Gastrocnemius medialis (tissue), 4 donors: ENCODE results near the gene TCHP. TPM values are rescaled to one million over a fixed set of nuclear protein-coding genes. Genes with fewer than 3 reads are reported as not detected.

ENCODE experiments used
- ATAC-seq, 2 donors: fragments of 150-250 bp; one replicate each; pipeline ENCODE4 v1.9.1; 2016
- DNase-seq, 2 donors: peaks; one replicate each; pipeline ENCODE4 v3.0.0-alpha.2; 2019
- H3K27ac ChIP-seq, 4 donors: fragments of 200-600 bp; sonication (generic); 1 replicate in 1 of 4; 2 replicates in 3 of 4; pipeline ENCODE4 v1.5.1; 2016 to 2018; ENCODE audit warnings: mild to moderate bottlenecking in 2 of 4, moderate library complexity in 1 of 4
- H3K27me3 ChIP-seq, 3 donors: fragments of 200-600 bp; sonication (generic) in 2 of 3; 1 replicate in 1 of 3; 2 replicates in 2 of 3; pipeline versions ENCODE4 v1.5.1 to v1.6.0; 2016 to 2019; ENCODE audit warnings: mild to moderate bottlenecking in 1 of 3, moderate library complexity in 1 of 3
- H3K36me3 ChIP-seq, 2 donors: fragments of 200-600 bp; sonication (generic) in 1 of 2; one replicate each; pipeline ENCODE4 v1.5.1; 2017 to 2018
- H3K4me1 ChIP-seq, 2 donors: fragments of 200-600 bp; sonication (generic) in 1 of 2; one replicate each; pipeline ENCODE4 v1.5.1; 2016 to 2017; ENCODE audit warnings: mild to moderate bottlenecking in 2 of 2
- H3K4me3 ChIP-seq, 4 donors: fragments of 200-600 bp; sonication (generic) in 3 of 4; 1 replicate in 1 of 4; 2 replicates in 3 of 4; pipeline ENCODE4 v1.5.1; 2016 to 2019; ENCODE audit warnings: mild to moderate bottlenecking in 2 of 4
- H3K9me3 ChIP-seq, 3 donors: fragments of 200-600 bp; sonication (generic) in 2 of 3; 1 replicate in 1 of 3; 2 replicates in 2 of 3; pipeline ENCODE4 v1.5.1; 2016 to 2019
- POLR2A ChIP-seq, 2 donors: fragments of 450-650 bp; IDR thresholded peaks; one replicate each; pipeline ENCODE4 v1.6.1; 2017; ENCODE audit warnings: antibody characterized with exemption in 2 of 2, mild to moderate bottlenecking in 2 of 2, moderate library complexity in 2 of 2
- in situ Hi-C, 4 donors: fragments of 200-750 bp; cut with MboI; loops; one replicate each; pipeline versions ENCODE4 v1.15.0 to v1.8.0; 2017; ENCODE audit warnings: low sequenced_read_pairs in 4 of 4
- intact Hi-C: fragments of 100-400 bp; cut with DNase I; formaldehyde crosslinking; loops from one replicate; pipeline ENCODE4 v1.15.1; 2023; ENCODE audit warnings: low total_unique reads
- total RNA-seq, 4 donors: library from RNA; depleted of rRNA; stranded (reverse); fragments of >200 nt; gene quantifications; one replicate each; pipeline versions ENCODE4 v1.1.0 to v1.2.3, GENCODE V29; 2016
- TF ChIP-seq, protein P1 (sequence below), 5 experiments: fragments of 450-650 bp in 3 of 5; fragments of 200-600 bp in 2 of 5; sonication (generic) in 2 of 5; IDR thresholded peaks in 4 of 5; conservative IDR thresholded peaks in 1 of 5; 1 replicate in 4 of 5; 2 replicates in 1 of 5; pipeline ENCODE4 v1.5.1; 2016 to 2019; ENCODE audit warnings: antibody characterized with exemption in 5 of 5, mild to moderate bottlenecking in 3 of 5, moderate library complexity in 3 of 5

The TCHP gene
- total RNA-seq, 4 donors from 2014 or later = 7.3 to 9.4 (median 8.0) TPM

DNA sequence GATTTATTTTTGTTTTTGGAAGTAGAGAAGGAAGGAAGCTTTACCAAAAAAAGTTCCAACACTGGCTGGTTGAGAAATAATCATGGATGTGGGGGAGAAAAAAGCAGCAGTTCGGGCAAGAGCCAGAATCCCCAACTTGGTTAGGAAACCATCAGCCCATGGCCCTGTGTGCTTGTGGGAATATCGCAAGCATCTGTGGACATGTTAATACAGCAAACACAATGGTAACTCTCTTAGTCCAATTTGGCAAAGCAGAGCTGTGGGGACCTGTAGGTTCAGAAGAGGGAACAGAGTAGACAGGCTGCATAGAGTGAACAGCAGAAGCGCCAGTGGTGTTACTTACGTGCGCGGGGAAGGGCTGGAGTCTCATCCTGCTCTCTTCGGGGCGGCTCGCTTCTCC is 46.8 kb downstream of the TCHP start:
- in situ Hi-C loops = no loop called here
- Histone ChIP-seq H3K36me3 (peaks cover 0 to 19% of the 10 kb centered on the region in 2 donors), H3K4me1 (peaks cover 38 to 52% of the 10 kb centered on the region in 2 donors), H3K9me3 (no peaks in the 10 kb centered on the region), H3K4me3 (no peak overlapping the region), H3K27me3 (no peaks in the 10 kb centered on the region), H3K27ac (peak overlapping the region in 2 of 4 donors; percentile 22 to 26)
- intact Hi-C loops = no loop called here
- no peak for ATAC-seq
- no peak for DNase-seq
- no peak for TF ChIP-seq POLR2A (IDR thresholded peaks at IDR 0.05)
- TF ChIP-seq, protein P1, sequence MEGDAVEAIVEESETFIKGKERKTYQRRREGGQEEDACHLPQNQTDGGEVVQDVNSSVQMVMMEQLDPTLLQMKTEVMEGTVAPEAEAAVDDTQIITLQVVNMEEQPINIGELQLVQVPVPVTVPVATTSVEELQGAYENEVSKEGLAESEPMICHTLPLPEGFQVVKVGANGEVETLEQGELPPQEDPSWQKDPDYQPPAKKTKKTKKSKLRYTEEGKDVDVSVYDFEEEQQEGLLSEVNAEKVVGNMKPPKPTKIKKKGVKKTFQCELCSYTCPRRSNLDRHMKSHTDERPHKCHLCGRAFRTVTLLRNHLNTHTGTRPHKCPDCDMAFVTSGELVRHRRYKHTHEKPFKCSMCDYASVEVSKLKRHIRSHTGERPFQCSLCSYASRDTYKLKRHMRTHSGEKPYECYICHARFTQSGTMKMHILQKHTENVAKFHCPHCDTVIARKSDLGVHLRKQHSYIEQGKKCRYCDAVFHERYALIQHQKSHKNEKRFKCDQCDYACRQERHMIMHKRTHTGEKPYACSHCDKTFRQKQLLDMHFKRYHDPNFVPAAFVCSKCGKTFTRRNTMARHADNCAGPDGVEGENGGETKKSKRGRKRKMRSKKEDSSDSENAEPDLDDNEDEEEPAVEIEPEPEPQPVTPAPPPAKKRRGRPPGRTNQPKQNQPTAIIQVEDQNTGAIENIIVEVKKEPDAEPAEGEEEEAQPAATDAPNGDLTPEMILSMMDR (IDR thresholded peaks at IDR 0.05 in 4 of 5, conservative IDR thresholded peaks at IDR 0.05 in 1 of 5) = no peak

- H3K27me3 ChIP-seq = no peaks in the 10 kb centered on the region
- peak overlapping the region in 1 of 4 donors; percentile 22 for H3K27ac ChIP-seq
- no peak for DNase-seq
- ATAC-seq = no peak
- H3K4me1 ChIP-seq = peaks cover 44 to 58% of the 10 kb centered on the region in 2 donors
- H3K36me3 ChIP-seq = peaks cover 0 to 25% of the 10 kb centered on the region in 2 donors
- no peak for TF ChIP-seq POLR2A (IDR thresholded peaks at IDR 0.05)
- TF ChIP-seq, protein P1 (IDR thresholded peaks at IDR 0.05 in 4 of 5, conservative IDR thresholded peaks at IDR 0.05 in 1 of 5) = no peak
- intact Hi-C loops = no loop called here
- H3K9me3 ChIP-seq = no peaks in the 10 kb centered on the region
- in situ Hi-C loops = no loop called here
- H3K4me3 ChIP-seq = no peak overlapping the region
These were observed 47.4 kb downstream of the TCHP start for GRCh38 chr12:109947521-109947920.

DNA sequence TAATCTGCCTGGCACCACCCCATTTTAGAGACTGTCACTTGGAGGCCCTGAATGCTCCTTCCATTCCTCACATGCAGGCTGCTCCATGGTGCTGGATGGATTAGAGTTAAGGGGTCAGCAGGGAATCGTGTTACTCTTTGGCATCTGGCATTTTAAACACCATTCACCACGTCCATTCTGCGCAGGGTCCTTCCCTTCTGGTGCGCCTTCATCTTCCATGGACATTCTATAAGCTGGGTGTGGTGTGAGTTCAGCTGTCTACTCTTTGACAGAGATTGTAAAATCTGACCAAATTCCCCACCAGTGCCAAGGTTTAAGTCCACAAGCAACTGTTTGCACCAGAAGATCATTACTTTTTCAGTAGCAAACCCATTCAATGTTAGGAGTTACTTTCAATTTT is 48.3 kb downstream of the TCHP start:
- peaks cover 0 to 32% of the 10 kb centered on the region in 2 donors for H3K36me3 ChIP-seq
- H3K9me3 ChIP-seq = no peaks in the 10 kb centered on the region
- intact Hi-C loops = loop anchor here (2.0 kb wide), 1 partner anchor 48 kb away; the partner anchor contains the start of gene TCHP
- DNase-seq = no peak
- H3K4me3 ChIP-seq = no peak overlapping the region
- peak overlapping the region in 3 of 4 donors; percentile 20 to 79 (median 75) for H3K27ac ChIP-seq
- TF ChIP-seq POLR2A (IDR thresholded peaks at IDR 0.05) = no peak
- TF ChIP-seq, protein P1 (IDR thresholded peaks at IDR 0.05 in 4 of 5, conservative IDR thresholded peaks at IDR 0.05 in 1 of 5) = no peak
- no peaks in the 10 kb centered on the region for H3K27me3 ChIP-seq
- no peak for ATAC-seq
- in situ Hi-C loops = no loop called here
- peaks cover 53 to 67% of the 10 kb centered on the region in 2 donors for H3K4me1 ChIP-seq

- Histone ChIP-seq H3K4me1 (peaks cover 54 to 70% of the 10 kb centered on the region in 2 donors), H3K27ac (peak overlapping the region; percentile 20 to 79 (median 60)), H3K36me3 (peaks cover 0 to 37% of the 10 kb centered on the region in 2 donors), H3K9me3 (no peaks in the 10 kb centered on the region), H3K27me3 (no peaks in the 10 kb centered on the region), H3K4me3 (no peak overlapping the region)
- ATAC-seq (peak; percentile 83 to 87), DNase-seq (peak in 1 of 2 donors; percentile 49)
- in situ Hi-C loops (no loop called here), intact Hi-C loops (loop anchor here (2.0 kb wide), 1 partner anchor 48 kb away; the partner anchor contains the start of gene TCHP)
- no peak for TF ChIP-seq POLR2A (IDR thresholded peaks at IDR 0.05)
- TF ChIP-seq, protein P1 (IDR thresholded peaks at IDR 0.05 in 4 of 5, conservative IDR thresholded peaks at IDR 0.05 in 1 of 5) = no peak
These were observed 49.0 kb downstream of the TCHP start for GRCh38 chr12:109949089-109949488.

GRCh38 chr12:109950625-109951024 is 50.6 kb downstream of the TCHP start:
- H3K27ac ChIP-seq = peak overlapping the region in 3 of 4 donors; percentile 50 to 79 (median 75)
- H3K4me3 ChIP-seq = no peak overlapping the region
- peaks cover 54 to 70% of the 10 kb centered on the region in 2 donors for H3K4me1 ChIP-seq
- H3K27me3 ChIP-seq = no peaks in the 10 kb centered on the region
- in situ Hi-C loops (no loop called here), intact Hi-C loops (no loop called here)
- ATAC-seq (no peak), DNase-seq (no peak)
- TF ChIP-seq, protein P1 (IDR thresholded peaks at IDR 0.05 in 4 of 5, conservative IDR thresholded peaks at IDR 0.05 in 1 of 5) = no peak
- no peak for TF ChIP-seq POLR2A (IDR thresholded peaks at IDR 0.05)
- H3K36me3 ChIP-seq = peaks cover 0 to 40% of the 10 kb centered on the region in 2 donors
- no peaks in the 10 kb centered on the region for H3K9me3 ChIP-seq
